ENCODE measurements around the gene ART5.
A peak's percentile ranks its signal among the peaks of the same experiment; 100 is the strongest.
"Not testable (repeated sequence)": the region's sequence is repeated elsewhere in the genome, so short reads cannot be mapped to it uniquely, and the experiment has no call there.

The ART5 gene

DNA sequence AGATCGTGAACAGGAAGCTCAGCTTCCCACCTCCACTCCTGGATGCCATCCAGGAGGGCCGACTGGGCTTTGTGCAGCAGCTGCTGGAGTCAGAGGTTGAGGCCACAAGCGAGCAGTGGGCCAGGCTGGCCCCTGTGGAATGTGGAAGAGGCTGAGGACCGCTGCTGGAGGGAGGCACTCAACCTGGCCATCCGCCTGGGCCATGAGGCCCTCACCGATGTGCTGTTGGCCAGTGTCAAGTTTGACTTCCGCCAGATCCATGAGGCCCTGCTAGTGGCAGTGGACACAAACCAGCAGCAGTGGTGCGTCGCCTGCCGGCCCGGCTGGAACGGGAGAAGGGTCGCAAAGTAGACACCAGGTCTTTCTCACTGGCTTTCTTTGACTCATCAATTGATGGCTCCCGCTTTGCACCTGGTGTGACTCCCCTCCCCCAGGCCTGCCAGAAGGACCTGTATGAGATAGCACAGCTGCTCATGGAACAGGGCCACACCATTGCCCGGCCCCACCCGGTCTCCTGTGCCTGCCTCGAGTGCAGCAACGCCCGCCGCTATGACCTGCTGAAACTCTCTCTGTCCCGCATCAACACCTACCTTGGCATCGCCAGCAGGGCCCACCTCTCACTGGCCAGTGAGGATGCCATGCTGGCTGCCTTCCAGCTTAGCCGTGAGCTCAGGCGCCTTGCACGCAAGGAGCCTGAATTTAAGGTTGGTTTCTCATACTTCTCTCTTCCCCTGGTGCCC lies 24.9 kb downstream of the ART5 start:
- DNase-seq = no peak

DNA sequence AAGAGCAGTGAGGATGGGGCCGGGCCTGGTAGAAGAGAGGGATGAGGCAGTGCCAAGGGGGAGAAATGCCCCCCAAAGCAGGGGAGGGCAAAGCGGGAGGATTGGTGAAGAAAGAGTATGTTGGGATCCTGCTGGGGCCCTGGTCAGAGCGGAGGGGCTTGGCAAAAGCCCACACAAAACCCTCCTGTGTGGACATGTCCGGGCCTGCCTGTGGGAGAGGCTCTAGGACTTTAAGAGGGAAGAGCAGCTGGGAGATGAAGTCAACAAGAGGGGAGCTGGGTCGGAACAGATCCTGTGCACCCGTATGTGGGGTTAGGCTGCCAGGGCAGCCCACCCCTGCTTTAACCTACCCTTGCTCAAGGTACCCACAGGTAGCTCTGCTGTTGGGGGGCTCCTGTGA lies 25.8 kb downstream of the ART5 start:
- no peak for DNase-seq

DNA sequence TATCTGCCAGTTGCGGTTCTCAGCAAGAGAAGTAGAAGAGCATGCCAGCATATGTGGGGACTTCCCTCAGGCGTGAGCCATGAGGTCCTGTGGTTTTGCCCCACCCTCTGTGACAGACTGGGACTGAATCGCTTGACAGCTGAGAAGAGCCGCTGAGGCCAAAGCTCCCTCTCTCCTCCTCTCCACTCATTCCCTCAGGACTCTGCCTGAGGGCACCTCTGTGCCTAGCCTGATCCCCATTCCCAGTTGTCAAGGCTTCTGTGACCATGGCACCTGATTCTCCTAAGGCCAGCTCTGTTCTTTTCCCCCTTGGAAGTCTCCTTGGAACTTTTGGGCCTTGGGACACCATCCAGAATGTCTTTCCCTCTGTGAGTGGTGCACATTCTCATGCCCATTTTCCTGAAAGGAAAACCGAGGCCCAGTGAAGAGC lies 27.0 kb downstream of the ART5 start:
- DNase-seq = no peak

DNA sequence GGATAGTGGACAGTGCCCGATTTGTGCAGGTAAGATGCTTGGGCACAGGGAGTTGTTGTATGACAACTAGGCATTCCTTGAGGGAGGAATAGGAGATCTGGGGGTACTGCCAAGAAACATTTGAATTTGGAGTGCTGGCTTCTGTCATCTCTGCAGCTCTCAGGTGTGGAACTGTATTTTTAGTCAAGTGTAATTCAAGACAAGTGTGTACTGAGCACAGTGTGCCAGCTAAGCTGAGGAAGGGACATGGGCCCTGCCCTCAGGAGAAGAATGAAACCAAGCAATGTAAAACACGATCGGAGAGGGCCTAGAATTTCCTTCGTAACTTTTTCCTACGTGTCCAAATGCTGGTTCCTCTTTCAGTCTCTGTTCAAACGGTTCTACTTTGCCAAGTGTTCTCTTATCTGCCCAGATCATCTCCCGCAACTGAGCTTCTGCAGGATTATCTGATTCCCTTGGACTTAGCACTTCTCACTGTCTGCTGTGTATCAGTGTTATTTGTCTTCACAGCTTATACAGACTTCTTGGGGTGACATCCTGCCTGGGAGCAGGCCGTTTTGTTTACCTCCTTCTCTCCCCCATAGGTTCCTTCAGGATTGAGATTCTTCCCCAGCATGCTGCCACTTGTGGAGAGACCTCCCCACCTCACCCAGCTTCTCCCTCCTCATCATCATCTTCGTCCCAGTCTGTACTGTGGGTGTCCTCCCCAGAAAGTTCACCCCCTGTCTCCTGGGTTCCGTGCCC lies 27.6 kb downstream of the ART5 start:
- no peak for DNase-seq

DNA sequence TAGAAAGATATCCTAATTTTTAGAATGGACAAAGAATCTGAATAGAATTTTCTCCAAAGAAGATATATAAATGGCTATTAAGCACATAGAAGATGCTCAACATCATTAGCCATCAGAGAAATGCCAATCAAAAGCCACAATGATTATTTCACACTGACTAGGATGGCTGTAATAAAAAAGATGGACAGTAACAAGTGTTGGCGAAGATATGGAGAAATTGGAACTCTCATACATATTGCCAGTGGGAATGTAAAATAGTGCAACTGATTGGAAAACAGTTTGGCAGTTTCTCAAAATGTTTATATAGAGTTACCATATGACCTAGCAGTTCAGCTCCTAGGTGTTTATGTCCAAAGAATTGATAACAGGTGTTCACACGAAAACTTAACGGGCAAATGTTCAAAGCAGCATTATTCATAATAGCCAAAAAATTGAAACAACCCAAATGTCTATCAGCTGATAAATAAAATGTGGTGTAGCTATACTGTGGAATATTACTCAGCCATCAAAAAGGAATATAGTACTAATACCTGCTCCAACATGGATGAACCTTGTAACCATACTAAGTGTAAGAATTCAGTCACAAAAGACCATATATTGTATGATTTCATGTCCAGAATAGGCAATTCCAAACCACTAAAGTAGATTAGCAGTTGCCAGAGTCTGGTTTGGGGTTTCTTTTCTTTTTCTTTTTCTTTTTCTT lies 29.7 kb downstream of the ART5 start:
- no peak for DNase-seq

DNA sequence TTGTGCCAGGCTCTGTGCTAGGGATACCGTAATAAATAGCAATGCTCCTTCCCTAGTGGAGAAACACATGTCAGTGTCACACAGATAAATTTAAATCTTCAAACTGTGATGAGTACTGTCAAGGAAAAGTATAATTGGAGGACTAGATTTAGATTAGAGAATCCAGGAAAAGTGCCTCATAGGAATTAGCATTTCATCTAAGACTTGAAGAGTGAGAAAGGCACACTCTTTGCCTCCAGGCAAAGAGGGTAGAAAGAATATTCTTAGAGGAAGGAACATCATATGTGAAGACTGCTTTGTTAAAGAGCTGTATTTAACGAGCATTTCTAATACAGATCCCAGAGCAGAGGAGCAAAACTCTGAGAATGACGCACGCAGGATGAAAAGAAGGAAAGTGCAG lies 30.9 kb downstream of the ART5 start:
- no peak for DNase-seq

DNA sequence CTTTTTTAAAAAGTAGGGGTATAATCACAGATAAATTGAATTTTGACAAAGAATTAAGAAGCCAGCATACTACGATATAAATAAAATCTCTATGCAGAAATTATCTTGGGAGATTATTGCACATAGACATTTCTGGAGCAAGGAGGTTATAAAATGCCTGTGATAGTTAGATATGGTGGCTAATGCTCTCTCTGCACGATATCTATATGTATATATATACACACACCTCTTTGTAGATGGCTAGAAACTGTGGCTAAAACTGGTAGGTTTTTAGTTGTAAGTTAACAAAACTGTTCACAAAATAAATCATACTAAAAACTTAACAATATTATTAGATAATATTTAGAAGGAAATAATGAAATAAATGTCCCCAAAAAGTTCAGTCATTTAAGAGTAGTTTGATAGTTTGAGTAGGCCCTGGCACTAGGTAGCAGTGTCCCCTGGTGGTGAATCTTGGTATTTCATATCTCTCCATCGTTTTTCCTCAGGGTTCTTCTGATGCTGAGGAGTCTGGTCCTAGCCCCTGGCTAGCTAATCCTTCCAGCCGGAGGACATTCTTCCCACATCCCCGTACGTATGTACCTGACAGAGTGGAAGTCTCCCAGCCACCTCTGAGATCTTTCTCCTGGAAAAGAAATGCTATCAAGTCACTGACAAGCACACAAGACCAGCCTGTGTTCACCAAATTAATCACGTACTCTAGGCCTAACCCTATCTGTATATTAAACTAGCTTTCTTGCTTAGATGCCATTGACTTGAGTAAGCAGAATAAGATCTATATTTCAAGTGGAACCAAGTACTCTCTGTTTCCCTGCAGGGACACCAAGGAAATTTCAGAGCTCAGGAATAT lies 32.2 kb downstream of the ART5 start:
- peak; percentile 9 for DNase-seq

DNA sequence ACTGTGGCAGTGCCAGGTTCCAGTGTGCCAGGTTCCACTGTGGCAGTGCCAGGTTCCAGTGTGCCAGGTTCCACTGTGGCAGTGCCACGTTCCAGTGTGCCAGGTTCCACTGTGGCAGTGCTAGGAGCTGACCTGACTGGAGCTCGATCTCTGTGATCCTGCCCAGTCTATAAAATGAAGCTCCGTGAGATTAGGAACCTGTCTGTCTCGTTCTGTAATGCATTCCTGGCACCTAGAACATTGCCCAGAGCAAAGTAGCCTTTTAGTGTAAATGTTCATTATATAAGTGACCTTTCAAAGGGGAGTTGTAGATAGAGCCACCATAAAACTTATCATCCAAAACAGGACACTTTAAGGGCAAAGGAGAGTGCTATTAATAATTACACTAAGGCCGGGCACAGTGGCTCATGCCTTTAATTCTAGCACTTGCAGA lies 36.0 kb downstream of the ART5 start:
- no peak for DNase-seq

DNA sequence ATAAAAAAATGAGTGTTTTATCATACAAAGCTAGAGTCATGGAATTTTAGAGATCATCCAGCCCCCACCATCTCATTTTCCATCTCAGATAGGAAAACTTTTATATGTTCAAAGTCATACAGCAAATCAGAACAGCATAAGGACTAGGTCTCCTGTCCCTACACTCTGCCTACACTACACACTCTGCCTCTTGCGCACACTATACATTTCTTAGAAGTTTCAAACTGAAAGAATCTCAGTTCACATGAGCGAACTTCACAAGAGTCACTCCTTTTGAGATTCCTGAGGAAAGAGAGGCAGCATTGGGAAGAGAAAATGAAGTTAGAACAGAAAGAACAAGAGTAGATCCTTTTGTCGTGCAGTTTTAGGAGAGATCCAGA lies 36.5 kb downstream of the ART5 start:
- DNase-seq = no peak

DNA sequence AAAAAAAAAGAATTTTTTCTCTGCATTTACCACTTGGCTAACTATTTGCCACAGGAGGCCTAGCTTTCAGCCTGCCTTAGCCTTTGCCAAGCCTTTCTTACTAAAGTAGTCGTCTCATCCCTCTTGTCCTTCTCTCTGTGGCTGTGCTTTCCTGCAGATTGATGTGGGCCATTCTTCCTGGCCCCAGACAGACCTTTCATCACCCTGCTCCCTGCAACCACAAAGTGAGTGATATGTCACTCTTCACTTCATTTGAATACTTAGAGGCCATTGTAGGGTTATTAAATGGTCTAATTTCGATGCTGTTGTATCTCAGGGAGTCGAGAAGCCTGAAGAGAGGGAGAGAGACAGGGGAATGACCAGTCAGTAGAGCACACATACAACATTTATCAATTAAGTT lies 37.6 kb downstream of the ART5 start:
- DNase-seq = no peak

DNA sequence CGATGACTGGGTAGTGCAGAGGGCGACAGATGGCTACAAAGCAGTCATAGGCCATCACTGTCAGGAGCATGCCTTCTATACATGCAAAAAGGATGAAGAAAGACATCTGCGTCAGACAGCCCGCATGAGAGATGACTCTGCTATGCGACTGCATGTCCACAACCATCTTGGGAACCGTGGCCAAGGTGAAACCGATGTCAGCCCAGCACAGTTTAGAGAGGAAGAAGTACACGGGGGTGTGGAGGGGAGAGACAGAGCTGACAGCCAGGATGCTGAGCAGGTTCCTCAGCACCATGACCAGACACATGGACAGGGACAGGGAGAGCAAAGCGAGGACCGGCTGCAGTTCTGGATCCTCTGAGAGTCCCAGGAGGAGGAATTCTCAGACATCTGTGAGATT lies 41.6 kb downstream of the ART5 start:
- not testable (repeated sequence) for DNase-seq

DNA sequence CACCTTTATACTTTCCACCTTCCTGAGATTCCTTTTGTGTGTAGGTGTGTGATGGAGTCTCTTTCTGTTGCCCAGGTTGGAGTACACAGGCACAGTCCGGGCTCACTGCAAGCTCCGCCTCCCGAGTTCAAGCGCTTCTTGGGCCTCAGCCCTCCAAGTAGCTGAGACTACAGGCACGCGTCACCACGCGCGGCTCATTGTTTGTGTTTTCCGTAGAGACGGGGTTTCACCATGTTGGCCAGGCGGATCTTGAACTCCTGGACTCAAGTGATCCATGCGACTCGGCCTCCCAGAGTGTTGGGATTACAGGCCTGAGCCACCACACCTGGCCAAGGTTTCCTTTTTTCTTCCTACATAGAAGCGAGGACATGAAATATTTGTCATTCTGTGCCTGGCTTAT lies 44.0 kb downstream of the ART5 start:
- DNase-seq = not testable (repeated sequence)

DNA sequence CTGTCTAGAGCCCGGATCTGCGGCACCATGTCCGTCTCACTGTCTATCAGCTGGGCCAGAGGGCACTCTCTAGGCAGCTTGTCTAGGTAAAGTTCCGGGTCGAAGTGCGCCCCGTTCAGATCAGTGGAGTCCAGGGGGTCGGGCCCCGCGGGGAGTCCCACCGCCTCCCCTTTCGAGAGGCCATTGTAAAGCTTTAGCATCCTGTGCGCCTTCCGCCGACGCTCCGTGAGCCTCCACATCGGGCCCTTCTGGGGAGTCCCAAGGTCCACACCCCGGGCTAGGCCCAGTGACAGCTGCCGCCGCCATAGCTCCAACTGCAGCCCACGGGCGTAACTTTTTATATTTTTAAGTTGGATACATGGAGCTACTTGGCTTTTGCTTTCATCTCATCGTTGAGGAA lies 50.5 kb downstream of the ART5 start:
- DNase-seq = not testable (repeated sequence)

DNA sequence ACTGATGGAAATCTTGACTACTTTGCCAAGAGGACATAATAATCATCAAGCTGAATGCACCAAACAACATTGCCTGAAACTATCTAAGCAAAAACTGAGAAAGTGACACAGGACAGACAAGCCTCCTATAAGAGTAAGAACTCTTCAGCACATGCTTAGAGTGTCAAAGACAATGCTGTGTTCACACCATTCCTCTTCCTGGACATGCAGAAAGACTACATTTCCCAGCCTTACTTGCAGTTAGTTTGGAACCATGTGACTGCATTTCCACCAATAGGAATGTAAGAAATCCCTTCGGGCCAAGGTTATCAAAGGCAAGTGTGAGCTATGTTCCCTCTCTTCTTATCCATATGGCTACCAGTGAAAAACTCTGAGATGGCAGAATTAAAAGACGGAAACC lies 51.6 kb downstream of the ART5 start:
- not testable (repeated sequence) for DNase-seq

DNA sequence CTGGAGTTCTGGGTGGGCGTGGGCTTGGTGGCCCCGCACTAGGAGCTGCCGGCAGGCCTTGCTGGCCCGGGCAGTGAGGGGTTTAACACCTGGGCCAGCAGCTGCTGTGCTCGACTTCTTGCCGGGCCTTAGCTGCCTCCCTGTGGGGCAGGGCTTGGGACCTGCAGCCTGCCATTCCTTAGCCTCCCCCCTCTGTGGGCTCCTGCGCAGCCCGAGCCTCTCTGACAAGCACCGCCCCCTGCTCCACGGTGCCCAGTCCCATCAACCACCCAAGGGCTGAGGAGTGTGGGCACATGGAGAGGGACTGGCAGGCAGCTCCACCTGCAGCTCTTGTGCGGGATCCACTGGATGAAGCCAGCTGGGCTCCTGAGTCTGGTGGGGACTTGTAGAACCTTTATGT lies 53.0 kb downstream of the ART5 start:
- not testable (repeated sequence) for DNase-seq

Measured in KG1 (cell line).